HEK293T (cell line): Measurements from ENCODE around the gene ZNF148.

ENCODE experiments used
- CTCF ChIA-PET: fragments of 350-600 bp; formaldehyde crosslinking; extraction: SDS; loops from one replicate; lab custom pipeline; 2021; ENCODE audit warnings: antibody characterized with exemption, inconsistent platforms; lab: Yijun Ruan, JAX
- POLR2A ChIA-PET: fragments of 350-600 bp; formaldehyde crosslinking; extraction: SDS; loops from one replicate; lab custom pipeline; 2020; ENCODE audit warnings: antibody characterized with exemption, inconsistent platforms; lab: Yijun Ruan, JAX
- DNase-seq: peaks from one replicate; pipeline ENCODE4 v3.0.0; 2012; ENCODE audit warnings: mixed read lengths; ENCODE audit errors: extremely low spot score
- ARNT ChIP-seq: fragments of 450-650 bp; IDR thresholded peaks from 2 replicates; pipeline ENCODE4 v1.6.1; 2017; ENCODE audit warnings: mild to moderate bottlenecking
- BHLHE40 ChIP-seq: fragments of 450-650 bp; IDR thresholded peaks from 2 replicates; pipeline ENCODE4 v1.6.1; 2016; ENCODE audit warnings: mild to moderate bottlenecking, moderate library complexity, borderline replicate concordance
- CTBP1 ChIP-seq: fragments of 450-650 bp; IDR thresholded peaks from 2 replicates; pipeline ENCODE4 v1.6.1; 2016; ENCODE audit warnings: borderline replicate concordance
- ELF4 ChIP-seq: fragments of 450-650 bp; IDR thresholded peaks from 2 replicates; pipeline ENCODE4 v1.6.1; 2017; ENCODE audit warnings: antibody characterized with exemption
- FOXA1 ChIP-seq: fragments of 450-650 bp; IDR thresholded peaks from 2 replicates; pipeline ENCODE4 v1.6.1; 2016; ENCODE audit warnings: mild to moderate bottlenecking
- FOXK2 ChIP-seq: fragments of 450-650 bp; IDR thresholded peaks from 2 replicates; pipeline ENCODE4 v1.6.1; 2016; ENCODE audit warnings: mild to moderate bottlenecking
- FOXM1 ChIP-seq: fragments of 450-650 bp; IDR thresholded peaks from 2 replicates; pipeline ENCODE4 v1.6.1; 2017; ENCODE audit warnings: mild to moderate bottlenecking, borderline replicate concordance
- HDGF ChIP-seq: fragments of 450-650 bp; IDR thresholded peaks from 2 replicates; pipeline ENCODE4 v1.6.1; 2017; ENCODE audit warnings: antibody characterized with exemption, borderline replicate concordance
- L3MBTL2 ChIP-seq: fragments of 450-650 bp; conservative IDR thresholded peaks from 2 replicates; pipeline ENCODE4 v1.6.1; 2016; ENCODE audit warnings: mild to moderate bottlenecking
- LEF1 ChIP-seq: fragments of 450-650 bp; IDR thresholded peaks from 2 replicates; pipeline ENCODE4 v1.6.1; 2017; ENCODE audit warnings: mild to moderate bottlenecking, borderline replicate concordance
- NFRKB ChIP-seq: fragments of 450-650 bp; IDR thresholded peaks from 2 replicates; pipeline ENCODE4 v1.6.1; 2016; ENCODE audit warnings: mild to moderate bottlenecking, moderate library complexity
- PKNOX1 ChIP-seq: fragments of 450-650 bp; IDR thresholded peaks from 2 replicates; pipeline ENCODE4 v1.6.1; 2016
- SP1 ChIP-seq: fragments of 450-650 bp; IDR thresholded peaks from 2 replicates; pipeline ENCODE4 v1.6.1; 2017
- SUZ12 ChIP-seq: fragments of 450-650 bp; IDR thresholded peaks from 2 replicates; pipeline ENCODE4 v1.6.1; 2016; ENCODE audit warnings: mild to moderate bottlenecking
- TARDBP ChIP-seq: fragments of 450-650 bp; IDR thresholded peaks from 2 replicates; pipeline ENCODE4 v1.6.1; 2016
- ZNF384 ChIP-seq: fragments of 450-650 bp; IDR thresholded peaks from 2 replicates; pipeline ENCODE4 v1.6.1; 2016

Gene ZNF148

GRCh38 chr3:125203731-125204130 is 171.4 kb downstream of the ZNF148 start:
- TF ChIP-seq NFRKB: no peak
- no peak for TF ChIP-seq ZNF384
- TF ChIP-seq FOXM1: no peak
- TF ChIP-seq TARDBP: no peak
- no peak for TF ChIP-seq SP1
- TF ChIP-seq SUZ12: no peak
- no peak for TF ChIP-seq FOXK2
- no peak for TF ChIP-seq PKNOX1
- no peak for TF ChIP-seq CTBP1
- TF ChIP-seq LEF1: no peak
- no peak for TF ChIP-seq ELF4
- no peak for TF ChIP-seq FOXA1
- TF ChIP-seq HDGF: no peak
- TF ChIP-seq L3MBTL2: no peak
- TF ChIP-seq BHLHE40: no peak
- POLR2A ChIA-PET: no interaction called here
- CTCF ChIA-PET: no interaction called here
- no peak for DNase-seq

- DNase-seq: no peak
- POLR2A ChIA-PET: no interaction called here
- CTCF ChIA-PET: no interaction called here
- TF ChIP-seq CTBP1 (no peak), ARNT (no peak), LEF1 (no peak), SP1 (no peak), PKNOX1 (no peak), ZNF384 (no peak), FOXA1 (no peak), TARDBP (no peak), NFRKB (no peak), BHLHE40 (no peak), L3MBTL2 (no peak), ELF4 (no peak), SUZ12 (no peak), FOXK2 (no peak), HDGF (no peak), FOXM1 (no peak)
Observed at GRCh38 chr3:125202197-125202596, 172.9 kb downstream of the ZNF148 start.

GRCh38 chr3:125200731-125201139 is 174.4 kb downstream of the ZNF148 start:
- CTCF ChIA-PET: no interaction called here
- TF ChIP-seq PKNOX1 (no peak), SUZ12 (no peak), FOXA1 (no peak), ARNT (no peak), HDGF (no peak), NFRKB (no peak), FOXM1 (no peak), BHLHE40 (no peak), L3MBTL2 (no peak), SP1 (no peak), LEF1 (no peak), FOXK2 (no peak)
- POLR2A ChIA-PET: no interaction called here
- DNase-seq: no peak

- DNase-seq: no peak
Observed at GRCh38 chr3:125194849-125195601, 180.1 kb downstream of the ZNF148 start.

More at GRCh38 chr3:125194849-125195601, 180.1 kb downstream of the ZNF148 start:
- POLR2A ChIA-PET: no interaction called here
- no peak for TF ChIP-seq ARNT
- TF ChIP-seq PKNOX1: no peak
- TF ChIP-seq BHLHE40: no peak
- TF ChIP-seq FOXA1: no peak
- TF ChIP-seq CTBP1: no peak
- TF ChIP-seq TARDBP: no peak
- TF ChIP-seq NFRKB: no peak
- no peak for TF ChIP-seq HDGF
- no peak for TF ChIP-seq FOXK2
- no peak for TF ChIP-seq ELF4
- TF ChIP-seq ZNF384: no peak
- TF ChIP-seq SP1: no peak
- TF ChIP-seq LEF1: no peak
- no peak for TF ChIP-seq L3MBTL2
- no peak for TF ChIP-seq FOXM1
- CTCF ChIA-PET: no interaction called here
